HCT116 (cell line): ENCODE measurements around the gene ARHGAP40.

ENCODE experiments used
- CEBPB ChIP-seq: IDR thresholded peaks from 2 replicates; pipeline ENCODE4 v1.6.1; 2012; ENCODE audit warnings: low read depth
- EGR1 ChIP-seq: IDR thresholded peaks from 2 replicates; pipeline ENCODE4 v1.6.1; 2012; ENCODE audit warnings: low read depth
- ZNF274 ChIP-seq: fragments of 200-500 bp; sonication (Bioruptor generic); IDR thresholded peaks from 2 replicates; pipeline ENCODE4 v1.6.1; 2014; ENCODE audit warnings: mild to moderate bottlenecking, low read depth, low read length, inconsistent platforms
- TF ChIP-seq, protein P1 (sequence below), 3 experiments: fragments of 200-600 bp in 1 of 3; sonication (generic) in 1 of 3; IDR thresholded peaks in 2 of 3; conservative IDR thresholded peaks in 1 of 3; 2 replicates each; pipeline ENCODE4 v1.5.1; 2012 to 2017; ENCODE audit warnings: low read depth in 2 of 3, low read length in 2 of 3, antibody characterized with exemption in 1 of 3, borderline replicate concordance in 1 of 3, control low read depth in 1 of 3, mild to moderate bottlenecking in 1 of 3, mixed read lengths in 1 of 3, mixed run types in 1 of 3, moderate library complexity in 1 of 3; ENCODE audit not compliant: insufficient read depth in 1 of 3

DNA sequence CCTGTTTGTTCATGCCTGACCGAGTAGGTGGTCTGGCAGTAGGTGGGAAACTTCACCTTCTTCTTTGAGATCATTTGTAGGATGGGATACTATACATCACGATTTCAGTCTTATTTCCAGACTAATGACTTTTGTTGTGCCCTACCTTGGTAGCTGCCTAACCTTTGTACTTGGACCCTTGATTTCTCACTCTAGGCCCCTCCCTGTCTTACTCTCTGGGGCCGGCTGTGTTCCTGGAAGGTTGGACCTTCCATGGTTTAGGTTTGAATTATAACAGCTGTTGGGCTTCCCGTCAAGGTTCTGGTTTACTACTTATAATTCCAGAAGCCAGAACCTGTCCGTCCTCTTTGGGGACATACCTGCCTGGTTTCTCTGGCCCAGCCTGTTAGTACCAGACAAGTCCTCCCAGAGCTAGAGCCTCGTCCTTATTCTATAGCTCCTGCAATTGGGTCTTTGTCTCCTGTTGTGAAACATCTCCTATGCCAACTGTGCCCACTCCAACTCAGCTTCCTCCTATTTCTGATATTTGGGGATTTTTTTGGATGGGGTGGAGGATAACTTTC, 35.5 kb upstream of the ARHGAP40 start:
- TF ChIP-seq, protein P1, sequence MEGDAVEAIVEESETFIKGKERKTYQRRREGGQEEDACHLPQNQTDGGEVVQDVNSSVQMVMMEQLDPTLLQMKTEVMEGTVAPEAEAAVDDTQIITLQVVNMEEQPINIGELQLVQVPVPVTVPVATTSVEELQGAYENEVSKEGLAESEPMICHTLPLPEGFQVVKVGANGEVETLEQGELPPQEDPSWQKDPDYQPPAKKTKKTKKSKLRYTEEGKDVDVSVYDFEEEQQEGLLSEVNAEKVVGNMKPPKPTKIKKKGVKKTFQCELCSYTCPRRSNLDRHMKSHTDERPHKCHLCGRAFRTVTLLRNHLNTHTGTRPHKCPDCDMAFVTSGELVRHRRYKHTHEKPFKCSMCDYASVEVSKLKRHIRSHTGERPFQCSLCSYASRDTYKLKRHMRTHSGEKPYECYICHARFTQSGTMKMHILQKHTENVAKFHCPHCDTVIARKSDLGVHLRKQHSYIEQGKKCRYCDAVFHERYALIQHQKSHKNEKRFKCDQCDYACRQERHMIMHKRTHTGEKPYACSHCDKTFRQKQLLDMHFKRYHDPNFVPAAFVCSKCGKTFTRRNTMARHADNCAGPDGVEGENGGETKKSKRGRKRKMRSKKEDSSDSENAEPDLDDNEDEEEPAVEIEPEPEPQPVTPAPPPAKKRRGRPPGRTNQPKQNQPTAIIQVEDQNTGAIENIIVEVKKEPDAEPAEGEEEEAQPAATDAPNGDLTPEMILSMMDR (IDR thresholded peaks at IDR 0.05 in 2 of 3, conservative IDR thresholded peaks at IDR 0.05 in 1 of 3; ENCODE audit: borderline replicate concordance in 1 of 3, insufficient read depth in 1 of 3, low read depth in 2 of 3, low read length in 2 of 3): no peak
- TF ChIP-seq ZNF274 (no peak), CEBPB (no peak), EGR1 (no peak)
